Measurements from ENCODE around the gene PCNA. TPM values are rescaled to one million over a fixed set of nuclear protein-coding genes. Genes with fewer than 3 reads are reported as not detected.
"Not testable (repeated sequence)": the region's sequence is repeated elsewhere in the genome, so short reads cannot be mapped to it uniquely, and the experiment has no call there.

The PCNA gene
- total and polyA plus RNA-seq, 2 donors (not counting 1 experiment from before 2014, with no cell fraction given) = 75.6 to 144 TPM

GRCh38 chr20:5109276-5109675, 10.5 kb downstream of the PCNA start:
- peaks cover 2% of the 10 kb centered on the region for H3K36me3 ChIP-seq (ENCODE audit: control insufficient read depth, insufficient read depth, low read length)

GRCh38 chr20:5104479-5104878, 15.3 kb downstream of the PCNA start:
- Histone ChIP-seq H3K79me2 (ENCODE audit: control insufficient read depth, insufficient read depth, low read length) (no peaks in the 10 kb centered on the region), H3K4me3 (replicated peaks in 1 of 4; ENCODE audit: control extremely low read depth in 1 of 4, insufficient read depth in 1 of 4, low read depth in 3 of 4, low read length in 4 of 4) (no peak overlapping the region), H3K27me3 (ENCODE audit: control insufficient read depth, insufficient read depth, low read length) (no peaks in the 10 kb centered on the region), H3K9me3 (ENCODE audit: control insufficient read depth, insufficient read depth, low read depth, low read length) (no peaks in the 10 kb centered on the region), H4K20me1 (ENCODE audit: control insufficient read depth, extremely low read depth, insufficient read depth, low read length) (no peaks in the 10 kb centered on the region), H3K4me2 (ENCODE audit: extremely low read depth, insufficient read depth, low read length) (no peak overlapping the region), H3K9ac (ENCODE audit: insufficient read depth, low read length) (no peak overlapping the region), H3K4me1 (ENCODE audit: control insufficient read depth, extremely low read depth, insufficient read depth, low read length) (no peaks in the 10 kb centered on the region), H2AFZ (ENCODE audit: low read length) (no peak overlapping the region), H3K27ac (ENCODE audit: insufficient read depth, low read length) (no peak overlapping the region), H3K36me3 (ENCODE audit: control insufficient read depth, insufficient read depth, low read length) (peaks cover 6% of the 10 kb centered on the region)
- TF ChIP-seq, protein P1, sequence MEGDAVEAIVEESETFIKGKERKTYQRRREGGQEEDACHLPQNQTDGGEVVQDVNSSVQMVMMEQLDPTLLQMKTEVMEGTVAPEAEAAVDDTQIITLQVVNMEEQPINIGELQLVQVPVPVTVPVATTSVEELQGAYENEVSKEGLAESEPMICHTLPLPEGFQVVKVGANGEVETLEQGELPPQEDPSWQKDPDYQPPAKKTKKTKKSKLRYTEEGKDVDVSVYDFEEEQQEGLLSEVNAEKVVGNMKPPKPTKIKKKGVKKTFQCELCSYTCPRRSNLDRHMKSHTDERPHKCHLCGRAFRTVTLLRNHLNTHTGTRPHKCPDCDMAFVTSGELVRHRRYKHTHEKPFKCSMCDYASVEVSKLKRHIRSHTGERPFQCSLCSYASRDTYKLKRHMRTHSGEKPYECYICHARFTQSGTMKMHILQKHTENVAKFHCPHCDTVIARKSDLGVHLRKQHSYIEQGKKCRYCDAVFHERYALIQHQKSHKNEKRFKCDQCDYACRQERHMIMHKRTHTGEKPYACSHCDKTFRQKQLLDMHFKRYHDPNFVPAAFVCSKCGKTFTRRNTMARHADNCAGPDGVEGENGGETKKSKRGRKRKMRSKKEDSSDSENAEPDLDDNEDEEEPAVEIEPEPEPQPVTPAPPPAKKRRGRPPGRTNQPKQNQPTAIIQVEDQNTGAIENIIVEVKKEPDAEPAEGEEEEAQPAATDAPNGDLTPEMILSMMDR (conservative IDR thresholded peaks at IDR 0.05 in 1 of 2, IDR thresholded peaks at IDR 0.05 in 1 of 2; ENCODE audit: low read depth in 1 of 2, low read length in 2 of 2) = no peak
- TF ChIP-seq EZH2 (IDR thresholded peaks at IDR 0.05; ENCODE audit: low read length, missing control alignments) = no peak
- no peak for DNase-seq (ENCODE audit: low read depth in 2 of 2)

More at GRCh38 chr20:5109276-5109675, 10.5 kb downstream of the PCNA start:
- H3K4me1 ChIP-seq (ENCODE audit: control insufficient read depth, extremely low read depth, insufficient read depth, low read length) = peaks cover 10% of the 10 kb centered on the region
- H3K4me3 ChIP-seq (replicated peaks in 1 of 4; ENCODE audit: control extremely low read depth in 1 of 4, insufficient read depth in 1 of 4, low read depth in 3 of 4, low read length in 4 of 4) = no peak overlapping the region
- H3K27ac ChIP-seq (ENCODE audit: insufficient read depth, low read length) = no peak overlapping the region
- H3K79me2 ChIP-seq (ENCODE audit: control insufficient read depth, insufficient read depth, low read length) = peaks cover 12% of the 10 kb centered on the region
- no peaks in the 10 kb centered on the region for H3K27me3 ChIP-seq (ENCODE audit: control insufficient read depth, insufficient read depth, low read length)
- no peaks in the 10 kb centered on the region for H3K9me3 ChIP-seq (ENCODE audit: control insufficient read depth, insufficient read depth, low read depth, low read length)
- no peak overlapping the region for H3K9ac ChIP-seq (ENCODE audit: insufficient read depth, low read length)
- DNase-seq (ENCODE audit: low read depth in 2 of 2) = no peak
- no peak overlapping the region for H2AFZ ChIP-seq (ENCODE audit: low read length)
- TF ChIP-seq, protein P1 (conservative IDR thresholded peaks at IDR 0.05 in 1 of 2, IDR thresholded peaks at IDR 0.05 in 1 of 2; ENCODE audit: low read depth in 1 of 2, low read length in 2 of 2) = no peak
- no peak for TF ChIP-seq EZH2 (IDR thresholded peaks at IDR 0.05; ENCODE audit: low read length, missing control alignments)
- no peak overlapping the region for H3K4me2 ChIP-seq (ENCODE audit: extremely low read depth, insufficient read depth, low read length)
- no peaks in the 10 kb centered on the region for H4K20me1 ChIP-seq (ENCODE audit: control insufficient read depth, extremely low read depth, insufficient read depth, low read length)

- H3K4me2 ChIP-seq (ENCODE audit: extremely low read depth, insufficient read depth, low read length) = no peak overlapping the region
- peaks cover 9% of the 10 kb centered on the region for H3K36me3 ChIP-seq (ENCODE audit: control insufficient read depth, insufficient read depth, low read length)
These were observed 18.9 kb downstream of the PCNA start for GRCh38 chr20:5100684-5101347.

GRCh38 chr20:5099909-5100308, 19.8 kb downstream of the PCNA start:
- not testable (repeated sequence) for H3K4me1 ChIP-seq (ENCODE audit: control insufficient read depth, extremely low read depth, insufficient read depth, low read length); H3K4me2 ChIP-seq (ENCODE audit: extremely low read depth, insufficient read depth, low read length); H3K27ac ChIP-seq (ENCODE audit: insufficient read depth, low read length); H3K9me3 ChIP-seq (ENCODE audit: control insufficient read depth, insufficient read depth, low read depth, low read length); DNase-seq (ENCODE audit: low read depth in 2 of 2); H3K27me3 ChIP-seq (ENCODE audit: control insufficient read depth, insufficient read depth, low read length); H3K9ac ChIP-seq (ENCODE audit: insufficient read depth, low read length); H3K36me3 ChIP-seq (ENCODE audit: control insufficient read depth, insufficient read depth, low read length); H2AFZ ChIP-seq (ENCODE audit: low read length); H3K79me2 ChIP-seq (ENCODE audit: control insufficient read depth, insufficient read depth, low read length); H4K20me1 ChIP-seq (ENCODE audit: control insufficient read depth, extremely low read depth, insufficient read depth, low read length); H3K4me3 ChIP-seq (replicated peaks in 1 of 4; ENCODE audit: control extremely low read depth in 1 of 4, insufficient read depth in 1 of 4, low read depth in 3 of 4, low read length in 4 of 4)

More at GRCh38 chr20:5100684-5101347, 18.9 kb downstream of the PCNA start:
- Histone ChIP-seq H2AFZ (ENCODE audit: low read length) (no peak overlapping the region), H3K9ac (ENCODE audit: insufficient read depth, low read length) (no peak overlapping the region), H3K4me1 (ENCODE audit: control insufficient read depth, extremely low read depth, insufficient read depth, low read length) (no peaks in the 10 kb centered on the region), H3K4me3 (replicated peaks in 1 of 4; ENCODE audit: control extremely low read depth in 1 of 4, insufficient read depth in 1 of 4, low read depth in 3 of 4, low read length in 4 of 4) (no peak overlapping the region), H3K9me3 (ENCODE audit: control insufficient read depth, insufficient read depth, low read depth, low read length) (no peaks in the 10 kb centered on the region), H3K27me3 (ENCODE audit: control insufficient read depth, insufficient read depth, low read length) (no peaks in the 10 kb centered on the region), H3K79me2 (ENCODE audit: control insufficient read depth, insufficient read depth, low read length) (no peaks in the 10 kb centered on the region), H3K27ac (ENCODE audit: insufficient read depth, low read length) (no peak overlapping the region), H4K20me1 (ENCODE audit: control insufficient read depth, extremely low read depth, insufficient read depth, low read length) (no peaks in the 10 kb centered on the region)
- DNase-seq (ENCODE audit: low read depth in 2 of 2) = peak; percentile 52 to 61
- TF ChIP-seq EZH2 (IDR thresholded peaks at IDR 0.05; ENCODE audit: low read length, missing control alignments) = no peak
- TF ChIP-seq, protein P1 (conservative IDR thresholded peaks at IDR 0.05 in 1 of 2, IDR thresholded peaks at IDR 0.05 in 1 of 2; ENCODE audit: low read depth in 1 of 2, low read length in 2 of 2) = peak; percentile 70 to 80

- H3K27me3 ChIP-seq (ENCODE audit: control insufficient read depth, insufficient read depth, low read length); H3K36me3 ChIP-seq (ENCODE audit: control insufficient read depth, insufficient read depth, low read length); H3K79me2 ChIP-seq (ENCODE audit: control insufficient read depth, insufficient read depth, low read length); H3K9ac ChIP-seq (ENCODE audit: insufficient read depth, low read length); H2AFZ ChIP-seq (ENCODE audit: low read length); H3K4me1 ChIP-seq (ENCODE audit: control insufficient read depth, extremely low read depth, insufficient read depth, low read length); H3K27ac ChIP-seq (ENCODE audit: insufficient read depth, low read length); H3K4me2 ChIP-seq (ENCODE audit: extremely low read depth, insufficient read depth, low read length); H3K4me3 ChIP-seq (replicated peaks in 1 of 4; ENCODE audit: control extremely low read depth in 1 of 4, insufficient read depth in 1 of 4, low read depth in 3 of 4, low read length in 4 of 4); H4K20me1 ChIP-seq (ENCODE audit: control insufficient read depth, extremely low read depth, insufficient read depth, low read length); DNase-seq (ENCODE audit: low read depth in 2 of 2); H3K9me3 ChIP-seq (ENCODE audit: control insufficient read depth, insufficient read depth, low read depth, low read length): not testable (repeated sequence)
These were observed 20.7 kb downstream of the PCNA start for GRCh38 chr20:5099009-5099408.
